Measurements from ENCODE around the gene TAF8. TPM values are rescaled to one million over a fixed set of nuclear protein-coding genes. Genes with fewer than 3 reads are reported as not detected.

Gene TAF8
- polyA plus RNA-seq, 3 donors, result 13.1 to 24.7 (median 16.6) TPM

DNA sequence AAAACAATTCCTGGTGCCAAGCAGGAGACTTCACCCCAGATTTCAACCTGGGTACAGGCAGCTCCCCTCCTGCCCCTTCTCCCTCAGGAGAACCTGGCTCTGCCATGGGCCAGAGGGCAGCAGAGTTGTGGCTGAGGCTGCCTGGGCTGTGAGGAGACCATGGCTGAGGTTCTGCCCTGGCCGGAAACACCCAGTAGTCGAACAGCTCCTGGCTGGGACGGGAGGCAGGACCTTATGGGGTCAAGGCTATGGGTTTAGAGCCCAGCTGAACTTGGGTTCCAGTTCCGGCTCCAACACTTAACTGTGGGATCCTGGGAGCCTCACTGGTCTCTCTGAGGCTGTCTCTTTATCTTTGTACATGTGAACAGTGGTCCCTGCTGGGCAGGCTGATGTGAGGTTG, 83.6 kb downstream of the TAF8 start:
- H3K4me2 ChIP-seq (replicated peaks; ENCODE audit: extremely low read depth, low read length, poor library complexity, severe bottlenecking), result no peak overlapping the region

GRCh38 chr6:42135161-42135560, 84.8 kb downstream of the TAF8 start:
- H3K4me1 Mint-ChIP-seq, result peaks cover 13% of the 10 kb centered on the region
- Histone ChIP-seq H3K4me1 (ENCODE audit: control insufficient read depth in 1 of 2, insufficient read depth in 2 of 2, low read length in 2 of 2) (peaks cover 5 to 9% of the 10 kb centered on the region in 2 donors), H4K20me1 (ENCODE audit: insufficient read depth, low read length) (no peaks in the 10 kb centered on the region), H2AFZ (ENCODE audit: insufficient read depth, low read depth, low read length, poor library complexity, severe bottlenecking) (no peak overlapping the region), H3K27me3 (ENCODE audit: control insufficient read depth in 2 of 2, insufficient read depth in 2 of 2, low read length in 2 of 2) (no peaks in the 10 kb centered on the region), H3K36me3 (replicated peaks in 1 of 2; ENCODE audit: control insufficient read depth in 1 of 2, insufficient read depth in 2 of 2, low read length in 2 of 2) (no peaks in the 10 kb centered on the region), H3K4me3 (replicated peaks in 1 of 3; ENCODE audit: low read depth in 2 of 3, low read length in 3 of 3) (no peak overlapping the region), H3K4me2 (replicated peaks; ENCODE audit: extremely low read depth, low read length, poor library complexity, severe bottlenecking) (no peak overlapping the region), H3K9me3 (replicated peaks in 1 of 2; ENCODE audit: control insufficient read depth in 1 of 2, insufficient read depth in 1 of 2, low read length in 2 of 2) (no peaks in the 10 kb centered on the region), H3K27ac (ENCODE audit: low read depth in 1 of 2, low read length in 2 of 2) (no peak overlapping the region), H3K9ac (ENCODE audit: insufficient read depth, low read length, poor library complexity, severe bottlenecking) (no peak overlapping the region), H3K79me2 (ENCODE audit: insufficient read depth, low read length) (no peaks in the 10 kb centered on the region)
- 95% methylated on average over 10 of the region's 12 CpGs for WGBS (ENCODE audit: insufficient coverage)
- H3K27me3 Mint-ChIP-seq (ENCODE audit: low read depth in 3 of 3), result peaks cover 2 to 4% (median 3%) of the 10 kb centered on the region in 3 donors
- no peak for DNase-seq
- no peak overlapping the region for H3K4me3 Mint-ChIP-seq
- no peaks in the 10 kb centered on the region for H3K9me3 Mint-ChIP-seq
- no peaks in the 10 kb centered on the region for H3K36me3 Mint-ChIP-seq
- H3K27ac Mint-ChIP-seq, result no peak overlapping the region
- TF ChIP-seq, protein P1, sequence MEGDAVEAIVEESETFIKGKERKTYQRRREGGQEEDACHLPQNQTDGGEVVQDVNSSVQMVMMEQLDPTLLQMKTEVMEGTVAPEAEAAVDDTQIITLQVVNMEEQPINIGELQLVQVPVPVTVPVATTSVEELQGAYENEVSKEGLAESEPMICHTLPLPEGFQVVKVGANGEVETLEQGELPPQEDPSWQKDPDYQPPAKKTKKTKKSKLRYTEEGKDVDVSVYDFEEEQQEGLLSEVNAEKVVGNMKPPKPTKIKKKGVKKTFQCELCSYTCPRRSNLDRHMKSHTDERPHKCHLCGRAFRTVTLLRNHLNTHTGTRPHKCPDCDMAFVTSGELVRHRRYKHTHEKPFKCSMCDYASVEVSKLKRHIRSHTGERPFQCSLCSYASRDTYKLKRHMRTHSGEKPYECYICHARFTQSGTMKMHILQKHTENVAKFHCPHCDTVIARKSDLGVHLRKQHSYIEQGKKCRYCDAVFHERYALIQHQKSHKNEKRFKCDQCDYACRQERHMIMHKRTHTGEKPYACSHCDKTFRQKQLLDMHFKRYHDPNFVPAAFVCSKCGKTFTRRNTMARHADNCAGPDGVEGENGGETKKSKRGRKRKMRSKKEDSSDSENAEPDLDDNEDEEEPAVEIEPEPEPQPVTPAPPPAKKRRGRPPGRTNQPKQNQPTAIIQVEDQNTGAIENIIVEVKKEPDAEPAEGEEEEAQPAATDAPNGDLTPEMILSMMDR (IDR thresholded peaks at IDR 0.05), result no peak
- intact Hi-C loops (cut with micrococcal nuclease), result no loop called here

More for the DNA sequence above, 83.6 kb downstream of the TAF8 start:
- Mint-ChIP-seq H3K27me3 (ENCODE audit: low read depth in 3 of 3) (peaks cover 2 to 4% (median 2%) of the 10 kb centered on the region in 3 donors), H3K9me3 (no peaks in the 10 kb centered on the region), H3K4me3 (no peak overlapping the region), H3K36me3 (no peaks in the 10 kb centered on the region), H3K4me1 (peaks cover 7% of the 10 kb centered on the region), H3K27ac (peak overlapping the region in 1 of 7 donors; percentile 32)
- Histone ChIP-seq H3K9me3 (replicated peaks in 1 of 2; ENCODE audit: control insufficient read depth in 1 of 2, insufficient read depth in 1 of 2, low read length in 2 of 2) (no peaks in the 10 kb centered on the region), H3K27me3 (ENCODE audit: control insufficient read depth in 2 of 2, insufficient read depth in 2 of 2, low read length in 2 of 2) (no peaks in the 10 kb centered on the region), H3K9ac (ENCODE audit: insufficient read depth, low read length, poor library complexity, severe bottlenecking) (no peak overlapping the region), H3K27ac (ENCODE audit: low read depth in 1 of 2, low read length in 2 of 2) (no peak overlapping the region), H3K36me3 (replicated peaks in 1 of 2; ENCODE audit: control insufficient read depth in 1 of 2, insufficient read depth in 2 of 2, low read length in 2 of 2) (no peaks in the 10 kb centered on the region), H2AFZ (ENCODE audit: insufficient read depth, low read depth, low read length, poor library complexity, severe bottlenecking) (no peak overlapping the region), H3K79me2 (ENCODE audit: insufficient read depth, low read length) (no peaks in the 10 kb centered on the region), H3K4me1 (ENCODE audit: control insufficient read depth in 1 of 2, insufficient read depth in 2 of 2, low read length in 2 of 2) (peaks cover 0 to 3% of the 10 kb centered on the region in 2 donors), H3K4me3 (replicated peaks in 1 of 3; ENCODE audit: low read depth in 2 of 3, low read length in 3 of 3) (no peak overlapping the region), H4K20me1 (ENCODE audit: insufficient read depth, low read length) (no peaks in the 10 kb centered on the region)
- TF ChIP-seq, protein P1 (IDR thresholded peaks at IDR 0.05), result no peak
- intact Hi-C loops (cut with micrococcal nuclease), result no loop called here
- DNase-seq, result no peak
- WGBS (ENCODE audit: insufficient coverage), result 96% methylated on average over 4 of the region's 4 CpGs

Measured in CD14-positive monocyte (primary cell).